Right lung (tissue), 5 donors: ENCODE measurements around the gene KLK3. TPM values are rescaled to one million over a fixed set of nuclear protein-coding genes. Genes with fewer than 3 reads are reported as not detected.
"Not testable (repeated sequence)": the region's sequence is repeated elsewhere in the genome, so short reads cannot be mapped to it uniquely, and the experiment has no call there.

ENCODE experiments used
- DNase-seq, 2 donors: peaks; one replicate each; pipeline ENCODE4 v3.0.0-alpha.2; 2013
- polyA plus RNA-seq, 5 donors: library from polyadenylated mRNA; unstranded; fragments of 120-200 nt; gene quantifications; one replicate each; pipeline versions ENCODE4 v1.2.1 to v1.2.3, GENCODE V29; 2013; ENCODE audit warnings: inconsistent platforms in 1 of 5, low replicate concordance in 1 of 5; ENCODE audit not compliant: insufficient read length in 5 of 5, insufficient read depth in 1 of 5

Gene KLK3
- polyA plus RNA-seq, 5 donors, result not detected

DNA sequence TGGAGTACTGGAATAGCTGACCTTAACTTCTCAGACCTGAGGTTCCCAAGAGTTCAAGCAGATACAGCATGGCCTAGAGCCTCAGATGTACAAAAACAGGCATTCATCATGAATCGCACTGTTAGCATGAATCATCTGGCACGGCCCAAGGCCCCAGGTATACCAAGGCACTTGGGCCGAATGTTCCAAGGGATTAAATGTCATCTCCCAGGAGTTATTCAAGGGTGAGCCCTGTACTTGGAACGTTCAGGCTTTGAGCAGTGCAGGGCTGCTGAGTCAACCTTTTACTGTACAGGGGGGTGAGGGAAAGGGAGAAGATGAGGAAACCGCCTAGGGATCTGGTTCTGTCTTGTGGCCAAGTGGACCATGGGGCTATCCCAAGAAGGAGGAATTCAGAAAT, 6.3 kb downstream of the KLK3 start:
- no peak for DNase-seq

DNA sequence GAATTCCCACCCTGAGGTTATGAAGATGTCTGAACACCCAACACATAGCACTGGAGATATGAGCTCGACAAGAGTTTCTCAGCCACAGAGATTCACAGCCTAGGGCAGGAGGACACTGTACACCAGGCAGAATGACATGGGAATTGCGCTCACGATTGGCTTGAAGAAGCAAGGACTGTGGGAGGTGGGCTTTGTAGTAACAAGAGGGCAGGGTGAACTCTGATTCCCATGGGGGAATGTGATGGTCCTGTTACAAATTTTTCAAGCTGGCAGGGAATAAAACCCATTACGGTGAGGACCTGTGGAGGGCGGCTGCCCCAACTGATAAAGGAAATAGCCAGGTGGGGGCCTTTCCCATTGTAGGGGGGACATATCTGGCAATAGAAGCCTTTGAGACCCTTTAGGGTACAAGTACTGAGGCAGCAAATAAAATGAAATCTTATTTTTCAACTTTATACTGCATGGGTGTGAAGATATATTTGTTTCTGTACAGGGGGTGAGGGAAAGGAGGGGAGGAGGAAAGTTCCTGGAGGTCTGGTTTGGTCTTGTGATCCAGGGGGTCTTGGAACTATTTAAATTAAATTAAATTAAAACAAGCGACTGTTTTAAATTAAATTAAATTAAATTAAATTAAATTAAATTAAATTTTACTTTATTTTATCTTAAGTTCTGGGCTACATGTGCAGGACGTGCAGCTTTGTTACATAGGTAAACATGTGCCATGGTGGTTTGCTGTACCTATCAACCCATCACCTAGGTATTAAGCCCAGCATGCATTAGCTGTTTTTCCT, 7.0 kb downstream of the KLK3 start:
- DNase-seq, result no peak

DNA sequence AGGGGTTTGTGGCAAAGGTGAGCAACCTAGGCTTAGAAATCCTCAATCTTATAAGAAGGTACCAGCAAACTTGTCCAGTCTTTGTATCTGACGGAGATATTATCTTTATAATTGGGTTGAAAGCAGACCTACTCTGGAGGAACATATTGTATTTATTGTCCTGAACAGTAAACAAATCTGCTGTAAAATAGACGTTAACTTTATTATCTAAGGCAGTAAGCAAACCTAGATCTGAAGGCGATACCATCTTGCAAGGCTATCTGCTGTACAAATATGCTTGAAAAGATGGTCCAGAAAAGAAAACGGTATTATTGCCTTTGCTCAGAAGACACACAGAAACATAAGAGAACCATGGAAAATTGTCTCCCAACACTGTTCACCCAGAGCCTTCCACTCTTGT, 14.8 kb downstream of the KLK3 start:
- DNase-seq, result no peak

DNA sequence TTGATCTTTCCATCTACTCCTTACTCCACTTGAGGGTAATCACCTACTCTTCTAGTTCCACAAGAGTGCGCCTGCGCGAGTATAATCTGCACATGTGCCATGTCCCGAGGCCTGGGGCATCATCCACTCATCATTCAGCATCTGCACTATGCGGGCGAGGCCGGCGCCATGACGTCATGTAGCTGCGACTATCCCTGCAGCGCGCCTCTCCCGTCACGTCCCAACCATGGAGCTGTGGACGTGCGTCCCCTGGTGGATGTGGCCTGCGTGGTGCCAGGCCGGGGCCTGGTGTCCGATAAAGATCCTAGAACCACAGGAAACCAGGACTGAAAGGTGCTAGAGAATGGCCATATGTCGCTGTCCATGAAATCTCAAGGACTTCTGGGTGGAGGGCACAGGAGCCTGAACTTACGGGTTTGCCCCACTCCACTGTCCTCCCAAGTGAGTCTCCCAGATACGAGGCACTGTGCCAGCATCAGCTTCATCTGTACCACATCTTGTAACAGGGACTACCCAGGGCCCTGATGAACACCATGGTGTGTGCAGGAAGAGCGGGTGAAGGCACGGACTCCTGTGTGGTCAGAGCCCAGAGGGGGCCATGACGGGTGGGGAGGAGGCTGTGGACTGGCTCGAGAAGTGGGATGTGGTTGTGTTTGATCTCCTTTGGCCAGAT, 15.8 kb downstream of the KLK3 start:
- no peak for DNase-seq

DNA sequence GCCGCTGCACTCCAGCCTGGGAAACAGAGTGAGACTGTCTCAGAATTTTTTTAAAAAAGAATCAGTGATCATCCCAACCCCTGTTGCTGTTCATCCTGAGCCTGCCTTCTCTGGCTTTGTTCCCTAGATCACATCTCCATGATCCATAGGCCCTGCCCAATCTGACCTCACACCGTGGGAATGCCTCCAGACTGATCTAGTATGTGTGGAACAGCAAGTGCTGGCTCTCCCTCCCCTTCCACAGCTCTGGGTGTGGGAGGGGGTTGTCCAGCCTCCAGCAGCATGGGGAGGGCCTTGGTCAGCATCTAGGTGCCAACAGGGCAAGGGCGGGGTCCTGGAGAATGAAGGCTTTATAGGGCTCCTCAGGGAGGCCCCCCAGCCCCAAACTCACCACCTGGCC, 18.3 kb downstream of the KLK3 start, which contains the start of gene KLK2:
KLK2 (plus strand) TSS at position 384 of the 400 bp plus-strand sequence. CDS start 35 bp downstream, outside the sequence.
- no peak for DNase-seq

DNA sequence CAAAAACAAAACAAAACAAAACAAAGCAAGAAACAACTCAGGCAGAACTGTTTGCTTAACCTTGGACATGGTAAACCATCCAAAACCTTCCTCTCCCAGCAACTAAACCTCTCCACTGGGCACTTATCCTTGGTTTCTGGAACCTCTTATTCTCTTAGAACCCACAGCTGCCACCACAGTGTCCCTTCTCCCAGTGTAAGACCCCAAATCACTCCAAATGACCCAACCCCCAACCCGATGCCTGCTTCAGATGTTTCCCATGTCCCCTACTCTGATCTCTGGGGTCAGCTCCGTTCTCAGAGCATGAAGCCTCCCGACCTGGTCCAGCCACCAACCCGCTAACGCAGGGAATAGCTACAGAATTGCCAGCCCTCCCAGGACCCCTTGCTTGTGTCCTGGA, 19.5 kb downstream of the KLK3 start:
- no peak for DNase-seq

DNA sequence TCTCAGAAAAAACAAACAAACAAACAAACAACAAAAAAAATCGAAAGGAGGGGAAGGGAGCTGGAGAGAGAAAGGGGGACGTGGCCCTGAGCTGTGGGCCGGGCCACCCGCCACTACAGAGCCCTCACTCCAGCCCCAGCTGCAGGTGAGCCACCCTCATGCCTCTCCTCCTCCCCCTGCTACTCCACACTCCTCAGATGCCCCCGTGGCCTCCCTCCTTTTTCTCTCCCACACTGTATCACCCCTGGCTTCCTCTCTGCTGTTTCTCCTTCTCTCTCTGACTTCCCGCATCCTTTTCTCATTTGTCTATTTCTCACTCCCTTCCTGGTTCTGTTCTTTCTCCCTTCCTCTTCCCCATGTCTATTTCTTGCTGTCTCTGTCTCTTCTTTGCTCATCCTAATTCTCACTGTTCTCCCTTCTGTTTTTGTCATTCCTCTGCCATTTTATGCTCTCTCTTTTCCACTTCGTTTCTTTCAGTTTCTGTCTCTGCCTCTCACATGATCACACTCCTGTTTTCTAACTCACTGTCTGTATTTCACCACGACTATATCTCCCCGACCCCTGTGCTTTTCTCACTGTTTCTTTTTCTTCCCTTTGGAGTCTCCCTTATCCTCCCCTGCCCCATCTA, 21.2 kb downstream of the KLK3 start:
- no peak for DNase-seq

DNA sequence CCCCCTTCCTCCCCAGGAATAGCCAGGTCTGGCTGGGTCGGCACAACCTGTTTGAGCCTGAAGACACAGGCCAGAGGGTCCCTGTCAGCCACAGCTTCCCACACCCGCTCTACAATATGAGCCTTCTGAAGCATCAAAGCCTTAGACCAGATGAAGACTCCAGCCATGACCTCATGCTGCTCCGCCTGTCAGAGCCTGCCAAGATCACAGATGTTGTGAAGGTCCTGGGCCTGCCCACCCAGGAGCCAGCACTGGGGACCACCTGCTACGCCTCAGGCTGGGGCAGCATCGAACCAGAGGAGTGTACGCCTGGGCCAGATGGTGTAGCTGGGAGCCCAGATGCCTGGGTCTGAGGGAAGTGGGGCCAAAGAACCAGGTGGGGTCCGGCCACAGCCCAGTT, 21.7 kb downstream of the KLK3 start:
- DNase-seq, result no peak

DNA sequence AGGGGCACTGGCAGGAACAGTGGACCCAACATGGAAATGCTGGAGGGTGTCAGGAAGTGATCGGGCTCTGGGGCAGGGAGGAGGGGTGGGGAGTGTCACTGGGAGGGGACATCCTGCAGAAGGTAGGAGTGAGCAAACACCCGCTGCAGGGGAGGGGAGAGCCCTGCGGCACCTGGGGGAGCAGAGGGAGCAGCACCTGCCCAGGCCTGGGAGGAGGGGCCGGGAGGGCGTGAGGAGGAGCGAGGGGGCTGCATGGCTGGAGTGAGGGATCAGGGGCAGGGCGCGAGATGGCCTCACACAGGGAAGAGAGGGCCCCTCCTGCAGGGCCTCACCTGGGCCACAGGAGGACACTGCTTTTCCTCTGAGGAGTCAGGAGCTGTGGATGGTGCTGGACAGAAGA, 22.6 kb downstream of the KLK3 start:
- DNase-seq, result no peak

DNA sequence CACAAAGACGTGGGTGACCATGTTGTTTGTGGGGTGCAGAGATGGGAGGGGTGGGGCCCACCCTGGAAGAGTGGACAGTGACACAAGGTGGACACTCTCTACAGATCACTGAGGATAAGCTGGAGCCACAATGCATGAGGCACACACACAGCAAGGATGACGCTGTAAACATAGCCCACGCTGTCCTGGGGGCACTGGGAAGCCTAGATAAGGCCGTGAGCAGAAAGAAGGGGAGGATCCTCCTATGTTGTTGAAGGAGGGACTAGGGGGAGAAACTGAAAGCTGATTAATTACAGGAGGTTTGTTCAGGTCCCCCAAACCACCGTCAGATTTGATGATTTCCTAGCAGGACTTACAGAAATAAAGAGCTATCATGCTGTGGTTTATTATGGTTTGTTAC, 24.1 kb downstream of the KLK3 start:
- DNase-seq, result no peak

DNA sequence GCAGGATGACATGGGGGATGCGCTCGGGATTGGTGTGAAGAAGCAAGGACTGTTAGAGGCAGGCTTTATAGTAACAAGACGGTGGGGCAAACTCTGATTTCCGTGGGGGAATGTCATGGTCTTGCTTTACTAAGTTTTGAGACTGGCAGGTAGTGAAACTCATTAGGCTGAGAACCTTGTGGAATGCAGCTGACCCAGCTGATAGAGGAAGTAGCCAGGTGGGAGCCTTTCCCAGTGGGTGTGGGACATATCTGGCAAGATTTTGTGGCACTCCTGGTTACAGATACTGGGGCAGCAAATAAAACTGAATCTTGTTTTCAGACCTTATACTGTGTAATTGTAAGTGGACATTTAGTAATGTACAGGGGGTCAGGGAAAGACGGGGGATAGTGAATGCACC, 25.5 kb downstream of the KLK3 start:
- no peak for DNase-seq

DNA sequence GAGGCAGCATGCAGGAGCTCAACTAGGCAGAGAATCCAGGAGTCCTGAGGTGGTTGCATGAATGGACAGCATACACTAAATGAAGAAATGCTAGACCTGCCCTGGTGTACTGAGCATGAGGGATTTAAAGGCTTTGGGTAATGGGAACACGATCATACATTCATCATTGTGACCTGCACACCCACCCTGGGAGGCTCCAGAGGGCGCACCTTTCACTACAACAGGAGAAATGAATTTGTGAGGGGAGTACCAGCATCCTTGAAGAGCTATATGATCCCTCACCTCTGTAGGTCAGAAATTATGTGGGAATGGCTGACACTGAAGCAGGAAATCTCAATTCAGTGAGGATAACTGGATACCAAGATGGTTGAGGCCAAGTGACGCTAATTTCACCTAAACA, 27.5 kb downstream of the KLK3 start:
- DNase-seq, result no peak

DNA sequence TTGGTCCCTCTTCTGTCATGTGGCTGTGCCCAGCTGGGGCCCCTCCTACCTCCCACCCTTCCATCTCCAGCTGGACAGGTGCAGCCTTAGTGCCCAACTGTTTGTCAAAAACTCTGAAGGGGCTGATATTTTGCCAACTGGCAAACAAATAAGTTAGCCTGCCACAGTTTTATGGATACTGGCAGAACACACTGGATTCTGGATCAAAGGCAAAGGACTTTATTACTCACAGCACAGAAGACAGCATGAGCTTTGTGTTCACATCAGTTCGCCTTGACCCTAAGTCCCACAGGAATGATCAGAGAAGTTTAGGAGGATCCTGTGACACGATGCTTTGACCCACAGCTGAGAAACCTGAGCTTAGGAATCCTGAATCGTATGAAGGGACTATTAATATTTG, 34.9 kb downstream of the KLK3 start:
- DNase-seq, result no peak

DNA sequence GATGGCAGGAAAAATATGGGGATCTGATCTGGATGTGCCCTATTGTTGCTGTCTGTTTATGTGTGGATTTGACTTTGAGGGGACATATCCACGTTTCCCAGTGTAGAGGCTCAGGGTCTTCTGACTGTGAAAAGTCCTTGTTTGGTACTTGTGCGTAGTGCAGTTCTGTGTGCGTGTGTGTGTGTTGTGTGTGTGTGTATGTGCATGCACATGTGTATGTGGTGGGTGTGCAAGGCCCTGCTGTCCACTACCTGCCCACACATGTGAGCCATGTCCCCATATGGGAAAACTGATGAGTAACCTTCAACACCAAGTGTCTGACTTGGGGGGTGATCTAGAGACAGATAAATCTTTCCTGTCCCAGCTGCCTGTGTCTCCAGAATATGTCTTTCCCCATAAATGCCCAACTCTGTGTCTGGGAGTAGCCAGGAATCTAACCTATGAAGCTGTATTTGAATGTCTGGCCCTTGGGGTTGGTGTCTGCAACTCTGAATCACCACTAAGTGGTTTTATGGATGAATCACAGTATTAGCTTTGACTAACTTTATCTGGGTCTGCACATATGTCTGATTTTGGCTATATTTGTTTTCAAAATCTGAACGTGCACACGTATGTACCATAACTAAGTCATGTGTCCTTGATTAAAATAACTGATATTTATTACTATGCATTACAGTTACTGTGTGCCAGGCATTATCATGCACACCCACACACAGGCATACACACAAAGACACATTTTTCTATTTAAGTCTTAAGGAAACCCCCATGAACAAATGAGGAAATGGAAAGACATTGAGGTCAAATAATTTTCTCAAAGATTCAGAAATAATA, 35.9 kb downstream of the KLK3 start:
- DNase-seq, result no peak

DNA sequence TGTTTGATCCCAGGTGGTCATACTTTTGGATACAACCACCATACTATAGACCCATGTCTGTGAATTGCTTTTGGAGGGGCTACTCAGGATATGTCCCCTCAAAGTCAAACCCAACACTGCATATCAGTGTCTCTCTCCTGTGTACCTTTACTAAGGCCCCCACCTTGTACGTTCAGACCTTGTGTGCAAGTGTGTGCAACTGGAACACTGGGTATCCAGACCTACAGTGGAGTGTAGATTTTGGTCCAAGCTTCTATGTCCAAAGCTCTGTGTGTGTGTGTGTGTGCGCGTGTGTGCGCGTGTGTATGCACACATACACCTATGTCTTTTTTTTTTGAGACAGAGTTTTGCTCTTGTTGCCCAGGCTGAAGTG, 36.5 kb downstream of the KLK3 start:
- DNase-seq, result no peak

DNA sequence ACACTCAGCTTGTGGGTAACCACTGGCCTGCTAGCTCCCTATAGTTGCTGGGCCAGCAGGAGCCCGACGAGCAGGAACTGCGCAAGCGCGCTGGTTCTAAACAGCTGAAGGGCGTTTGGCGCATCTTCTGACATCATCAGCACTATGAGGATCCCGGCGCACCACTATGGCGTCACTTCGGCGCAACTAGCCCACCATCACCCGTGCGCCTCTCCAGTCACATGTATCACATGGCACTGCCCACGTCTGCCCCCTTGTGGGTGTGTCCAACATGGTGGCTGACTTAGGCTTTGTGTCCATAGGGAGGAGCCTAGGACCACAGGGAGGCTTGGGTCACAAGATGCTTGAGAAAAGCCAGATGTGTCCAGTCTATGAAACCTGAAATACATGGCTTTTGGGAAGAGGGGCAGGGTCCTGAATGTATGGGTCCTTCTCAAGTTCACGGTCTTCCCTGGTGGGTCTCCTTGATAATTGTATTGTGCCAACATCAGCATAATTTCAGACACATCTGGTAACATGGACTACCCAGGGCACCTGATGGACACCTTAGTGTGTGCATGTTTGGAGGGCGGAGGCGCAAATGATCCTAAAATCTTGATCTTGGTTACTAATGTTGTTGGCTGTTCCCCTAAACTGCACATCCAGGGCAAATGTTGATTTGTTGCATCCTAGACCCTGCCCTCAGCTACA, 38.5 kb downstream of the KLK3 start:
- DNase-seq, result no peak

DNA sequence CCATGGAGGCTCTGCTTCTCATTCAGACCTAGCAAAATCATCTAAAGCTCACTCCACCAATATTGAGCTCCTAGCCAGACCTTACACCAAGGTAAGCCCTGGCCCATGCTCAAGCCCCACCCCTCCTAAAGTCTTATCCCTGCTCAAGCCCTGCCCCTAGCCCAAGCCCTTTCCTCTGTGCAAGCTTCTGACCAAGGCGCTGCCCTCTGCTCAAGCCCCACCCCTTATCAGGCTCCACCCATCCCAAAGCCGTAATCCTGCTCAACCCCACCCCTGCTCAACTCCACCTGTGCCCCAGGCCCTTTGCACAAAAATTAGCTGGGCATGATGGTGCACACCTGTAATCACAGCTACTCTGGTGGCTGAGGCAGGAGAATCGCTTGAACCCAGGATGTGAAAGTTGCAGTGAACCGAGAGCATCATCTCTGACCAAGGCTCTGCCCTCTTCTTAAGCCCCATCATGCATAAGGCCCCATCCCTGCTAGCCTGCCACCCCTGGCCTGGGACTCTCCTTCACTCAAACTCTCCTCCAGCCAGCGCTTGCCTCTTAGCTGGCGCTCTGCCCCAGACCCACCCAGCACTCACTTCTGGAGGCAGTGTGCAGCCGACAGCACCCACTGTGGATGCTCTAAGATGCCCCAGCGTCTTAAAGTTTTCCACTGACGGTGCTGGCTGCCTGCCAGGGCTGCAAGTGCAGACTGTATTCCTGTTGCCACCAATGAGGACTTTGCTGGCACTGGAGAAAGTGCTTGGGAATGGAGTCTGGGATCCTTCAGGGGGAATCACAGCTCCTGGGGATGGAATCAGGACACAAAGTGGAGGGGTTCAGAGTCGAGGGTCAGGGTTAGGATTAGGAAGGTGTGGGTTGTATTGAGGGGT, 40.0 kb downstream of the KLK3 start:
- no peak for DNase-seq

DNA sequence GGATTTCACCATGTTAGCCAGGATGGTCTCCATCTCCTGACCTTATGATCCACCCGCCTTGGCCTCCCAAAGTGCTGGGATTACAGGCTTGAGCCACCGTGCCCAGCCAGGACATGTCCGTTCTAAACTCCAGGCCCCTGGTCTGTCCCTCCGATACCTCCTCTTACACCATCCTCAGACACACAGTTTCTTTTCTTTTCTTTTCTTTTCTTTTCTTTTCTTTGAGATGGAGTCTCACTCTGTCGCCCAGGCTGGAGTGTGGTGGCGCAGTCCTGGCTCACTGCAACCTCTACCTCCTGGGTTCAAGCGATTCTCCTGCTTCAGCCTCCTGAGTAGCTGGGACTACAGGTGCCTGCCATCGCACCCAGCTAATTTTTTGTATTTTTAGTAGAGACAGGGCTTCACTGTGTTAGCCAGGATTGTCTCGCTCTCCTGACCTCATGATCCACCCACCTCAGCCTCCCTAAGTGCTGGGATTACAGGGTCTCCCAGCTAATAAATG, 41.4 kb downstream of the KLK3 start:
- DNase-seq, result not testable (repeated sequence)

DNA sequence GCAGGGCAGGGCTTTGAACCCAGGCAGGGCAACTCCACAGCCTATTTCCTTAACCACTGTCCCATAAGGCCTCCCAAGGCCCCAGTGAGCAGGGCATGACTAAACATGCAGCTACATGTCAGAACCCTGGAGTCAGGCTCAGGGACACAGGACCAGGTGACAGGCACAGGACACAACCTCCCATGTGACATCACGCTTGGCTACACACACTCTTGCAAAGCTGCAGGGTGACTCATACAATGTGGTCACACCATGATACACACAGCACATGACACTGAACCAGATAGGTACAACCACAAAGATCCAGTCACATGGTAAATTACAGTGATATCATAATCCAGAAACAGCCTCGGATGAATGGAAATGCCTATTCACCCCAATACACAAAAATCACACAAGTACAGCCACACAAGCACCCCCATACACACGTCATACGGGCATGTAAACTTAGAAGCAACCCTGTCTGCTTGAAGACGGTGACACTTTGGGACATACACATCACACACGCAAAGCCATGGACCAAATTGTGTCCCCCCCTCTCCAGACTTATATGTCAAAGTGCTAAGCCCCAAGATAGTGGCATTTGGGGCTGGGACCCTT, 42.0 kb downstream of the KLK3 start:
- DNase-seq, result no peak

DNA sequence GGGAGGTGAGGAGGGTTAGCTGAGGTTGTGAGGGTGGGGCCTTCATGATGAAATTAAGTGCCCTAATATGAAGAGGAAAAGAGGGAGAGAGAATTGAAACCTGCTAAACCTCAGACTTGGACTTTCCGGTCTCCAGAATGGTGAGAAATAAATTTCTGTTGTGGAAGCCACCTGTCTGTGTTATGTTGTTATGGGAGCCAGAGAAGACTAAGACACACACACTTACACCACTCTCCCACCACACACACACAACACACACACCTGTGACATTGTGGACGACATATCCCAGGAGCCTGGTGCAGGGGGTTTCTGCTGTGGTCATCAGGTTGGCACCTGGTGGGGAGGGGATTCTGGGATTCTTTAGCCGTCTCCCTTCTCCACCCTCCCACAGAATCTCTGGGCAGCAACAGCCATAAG, 42.5 kb downstream of the KLK3 start:
- no peak for DNase-seq
